Type B pancreatic cell (in vitro differentiated cells): ENCODE data around the gene ANKRD65. TPM values are rescaled to one million over a fixed set of nuclear protein-coding genes. Genes with fewer than 3 reads are reported as not detected.

ENCODE experiments used
- DNase-seq: peaks from one replicate; pipeline ENCODE4 v3.0.0; 2021; ENCODE audit warnings: mixed read lengths; ENCODE audit not compliant: unreplicated experiment; ENCODE audit errors: extremely low spot score
- H3K27ac Mint-ChIP-seq: 2 replicates; pipeline ENCODE4 v1.8.0; 2021; ENCODE audit warnings: mild to moderate bottlenecking, mixed read lengths
- H3K27me3 Mint-ChIP-seq: 2 replicates; pipeline ENCODE4 v1.8.0; 2021; ENCODE audit warnings: mixed read lengths
- H3K36me3 Mint-ChIP-seq: 2 replicates; pipeline ENCODE4 v1.8.0; 2021; ENCODE audit warnings: mixed read lengths
- H3K4me1 Mint-ChIP-seq: one replicate; pipeline ENCODE4 v1.8.0; 2021; ENCODE audit warnings: mixed read lengths; ENCODE audit not compliant: unreplicated experiment
- H3K4me3 Mint-ChIP-seq: 2 replicates; pipeline ENCODE4 v1.8.0; 2021; ENCODE audit warnings: mild to moderate bottlenecking, mixed read lengths
- H3K9me3 Mint-ChIP-seq: 2 replicates; pipeline ENCODE4 v1.8.0; 2021; ENCODE audit warnings: mixed read lengths
- CTCF ChIP-seq: fragments of 200-600 bp; sonication (generic); conservative IDR thresholded peaks from 2 replicates; pipeline ENCODE4 v1.5.0; 2021; ENCODE audit warnings: antibody characterized with exemption, mild to moderate bottlenecking
- total RNA-seq: library from RNA; stranded (reverse); gene quantifications from 2 replicates; pipeline ENCODE4 v1.2.1, GENCODE V29; 2021; ENCODE audit warnings: low replicate concordance

ANKRD65 gene
- total RNA-seq, 1 donor from 2014 or later, result 7.6 TPM

- Mint-ChIP-seq H3K27me3 (peaks cover 3% of the 10 kb centered on the region), H3K27ac (peak overlapping the region; percentile 97), H3K4me3 (no peak overlapping the region), H3K9me3 (no peaks in the 10 kb centered on the region), H3K36me3 (peaks cover 4% of the 10 kb centered on the region), H3K4me1 (peaks cover 4% of the 10 kb centered on the region)
- DNase-seq, result no peak
- TF ChIP-seq CTCF, result no peak
Measured at GRCh38 chr1:1376551-1377226, 44.4 kb downstream of the ANKRD65 start.

GRCh38 chr1:1374929-1375662, 46.0 kb downstream of the ANKRD65 start, which contains the start of gene AURKAIP1:
TSS of gene AURKAIP1 (minus strand) at chr1:1375207. CDS start at chr1:1374756, 451 bp downstream.
- DNase-seq, result peak; percentile 98
- peak; percentile 53 for TF ChIP-seq CTCF
- Mint-ChIP-seq H3K4me3 (peak within 1 kb of the TSS; percentile 97), H3K27me3 (peaks cover 3% of the 10 kb centered on the region), H3K9me3 (no peaks in the 10 kb centered on the region), H3K27ac (peak within 1 kb of the TSS; percentile 97), H3K36me3 (peaks cover 4% of the 10 kb centered on the region), H3K4me1 (peaks cover 4% of the 10 kb centered on the region)

GRCh38 chr1:1374589-1374928, 46.5 kb downstream of the ANKRD65 start:
- Mint-ChIP-seq H3K4me1 (peaks cover 4% of the 10 kb centered on the region), H3K9me3 (no peaks in the 10 kb centered on the region), H3K27ac (no peak overlapping the region), H3K27me3 (peaks cover 3% of the 10 kb centered on the region), H3K4me3 (peak overlapping the region; percentile 97), H3K36me3 (peaks cover 4% of the 10 kb centered on the region)
- TF ChIP-seq CTCF, result no peak
- peak; percentile 72 for DNase-seq

GRCh38 chr1:1373815-1374588, 47.1 kb downstream of the ANKRD65 start:
- Mint-ChIP-seq H3K27ac (no peak overlapping the region), H3K4me1 (peaks cover 4% of the 10 kb centered on the region), H3K9me3 (no peaks in the 10 kb centered on the region), H3K27me3 (peaks cover 3% of the 10 kb centered on the region), H3K4me3 (peak overlapping the region; percentile 97), H3K36me3 (peaks cover 4% of the 10 kb centered on the region)
- DNase-seq, result no peak
- TF ChIP-seq CTCF, result no peak

DNA sequence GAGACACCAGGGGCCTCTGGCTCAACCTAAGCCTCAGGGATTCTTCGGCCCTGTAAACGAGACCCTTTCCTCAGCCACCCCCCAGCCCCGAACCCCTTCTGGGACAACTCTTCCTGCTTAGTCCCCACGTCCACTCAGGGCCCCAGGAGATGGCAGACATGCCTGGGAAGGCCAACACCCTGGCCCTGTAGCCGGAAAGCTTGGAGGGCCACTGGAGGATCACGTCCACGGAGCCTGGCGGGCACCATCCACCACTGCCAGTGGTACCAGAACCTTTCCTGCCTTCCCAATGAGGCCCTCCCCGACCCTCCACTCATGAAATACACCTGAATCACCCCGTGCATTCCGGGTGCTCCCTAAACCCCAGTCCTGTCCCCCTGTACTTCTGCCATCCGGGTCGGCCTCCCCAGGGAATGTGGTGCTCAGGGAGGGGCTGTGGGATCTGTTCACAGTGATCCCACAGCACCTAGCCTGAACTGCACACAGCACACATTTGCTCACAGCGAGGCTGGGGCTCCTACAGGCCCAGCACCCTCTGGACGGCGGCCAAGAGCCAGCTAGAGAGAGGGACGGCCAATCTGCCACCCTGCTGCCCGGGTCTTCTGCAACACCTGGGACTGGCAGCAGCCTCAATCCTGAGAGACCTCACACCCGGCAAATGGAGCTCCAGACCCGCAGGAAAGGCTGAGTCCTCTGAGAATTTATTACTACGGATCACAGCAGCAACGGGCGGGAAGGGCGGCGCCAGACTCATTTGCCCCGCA, 47.8 kb downstream of the ANKRD65 start:
- Mint-ChIP-seq H3K9me3 (no peaks in the 10 kb centered on the region), H3K4me1 (peaks cover 4% of the 10 kb centered on the region), H3K4me3 (peak overlapping the region; percentile 97), H3K27ac (no peak overlapping the region), H3K27me3 (peaks cover 3% of the 10 kb centered on the region), H3K36me3 (peaks cover 4% of the 10 kb centered on the region)
- no peak for DNase-seq
- TF ChIP-seq CTCF, result no peak
